KMS-11 (cell line): ENCODE results near the gene BACH1.

ENCODE experiments used
- H2AFZ ChIP-seq: fragments of 200-600 bp; sonication (generic); 2 replicates; pipeline ENCODE4 v1.6.1; 2016; ENCODE audit warnings: antibody characterized with exemption, mixed run types, low read depth
- H3K27ac ChIP-seq: fragments of 200-600 bp; sonication (generic); 2 replicates; pipeline ENCODE4 v1.6.1; 2016; ENCODE audit warnings: mild to moderate bottlenecking, mixed run types
- H3K27me3 ChIP-seq: fragments of 200-600 bp; sonication (generic); 2 replicates; pipeline ENCODE4 v1.6.1; 2017; ENCODE audit warnings: mild to moderate bottlenecking, low read depth, mixed run types, moderate library complexity; ENCODE audit not compliant: insufficient read depth
- H3K36me3 ChIP-seq: fragments of 200-600 bp; sonication (generic); 2 replicates; pipeline ENCODE4 v1.6.1; 2017; ENCODE audit warnings: mild to moderate bottlenecking, mixed run types; ENCODE audit not compliant: insufficient read depth
- H3K4me1 ChIP-seq: fragments of 200-600 bp; sonication (generic); 2 replicates; pipeline ENCODE4 v1.6.1; 2016; ENCODE audit warnings: mild to moderate bottlenecking, low read depth, mixed run types; ENCODE audit not compliant: poor library complexity, severe bottlenecking
- H3K4me2 ChIP-seq: fragments of 200-600 bp; sonication (generic); 2 replicates; pipeline ENCODE4 v1.7.0; 2016; ENCODE audit warnings: mild to moderate bottlenecking, mixed run types
- H3K4me3 ChIP-seq: fragments of 200-600 bp; sonication (generic); IDR thresholded peaks from 2 replicates; pipeline ENCODE4 v1.6.1; 2017; ENCODE audit warnings: low read depth, low read length, mixed read lengths; ENCODE audit not compliant: insufficient read depth
- H3K79me2 ChIP-seq: fragments of 200-600 bp; sonication (generic); 2 replicates; pipeline ENCODE4 v1.6.1; 2016; ENCODE audit warnings: low read depth, mixed run types; ENCODE audit not compliant: insufficient read depth
- H3K9ac ChIP-seq: fragments of 200-600 bp; sonication (generic); 2 replicates; pipeline ENCODE4 v1.6.1; 2016; ENCODE audit warnings: mild to moderate bottlenecking, mixed run types
- H4K20me1 ChIP-seq: fragments of 200-600 bp; sonication (generic); 2 replicates; pipeline ENCODE4 v1.6.1; 2016; ENCODE audit warnings: mild to moderate bottlenecking, mixed run types; ENCODE audit not compliant: insufficient read depth
- CTCF ChIP-seq: fragments of 200-600 bp; sonication (generic); conservative IDR thresholded peaks from 2 replicates; pipeline ENCODE4 v1.6.1; 2017; ENCODE audit warnings: low read depth, mild to moderate bottlenecking, antibody characterized with exemption, low read length, moderate library complexity, mixed read lengths

The BACH1 gene

GRCh38 chr21:29295066-29295650 is 3.6 kb upstream of the BACH1 start:
- no peaks in the 10 kb centered on the region for H4K20me1 ChIP-seq
- H3K36me3 ChIP-seq = no peaks in the 10 kb centered on the region
- H3K9ac ChIP-seq = no peak overlapping the region
- no peak overlapping the region for H2AFZ ChIP-seq
- no peaks in the 10 kb centered on the region for H3K27me3 ChIP-seq
- peaks cover 10% of the 10 kb centered on the region for H3K79me2 ChIP-seq
- H3K4me3 ChIP-seq = no peak overlapping the region
- peak overlapping the region; percentile 50; the same call in 1 of the 2 replicates for H3K27ac ChIP-seq
- peaks cover 52% of the 10 kb centered on the region for H3K4me1 ChIP-seq
- no peak for TF ChIP-seq CTCF
- peak overlapping the region; percentile 76 for H3K4me2 ChIP-seq

- H3K27me3 ChIP-seq = no peaks in the 10 kb centered on the region
- peak overlapping the region; percentile 9; the same call in 1 of the 2 replicates for H3K9ac ChIP-seq
- H3K4me1 ChIP-seq = peaks cover 64% of the 10 kb centered on the region
- H3K27ac ChIP-seq = peak overlapping the region; percentile 50
- peaks cover 23% of the 10 kb centered on the region for H3K79me2 ChIP-seq
- H3K4me3 ChIP-seq = no peak overlapping the region
- peaks cover 11% of the 10 kb centered on the region for H4K20me1 ChIP-seq
- no peak for TF ChIP-seq CTCF
- H2AFZ ChIP-seq = no peak overlapping the region
- H3K36me3 ChIP-seq = no peaks in the 10 kb centered on the region
- peak overlapping the region; percentile 76 for H3K4me2 ChIP-seq
Observed at GRCh38 chr21:29296446-29296845, 2.3 kb upstream of the BACH1 start.

- peak overlapping the region; percentile 55; the same call in 1 of the 2 replicates for H2AFZ ChIP-seq
- no peak overlapping the region for H3K4me3 ChIP-seq
- TF ChIP-seq CTCF = no peak
- peak overlapping the region; percentile 76 for H3K4me2 ChIP-seq
- H3K4me1 ChIP-seq = peaks cover 76% of the 10 kb centered on the region
- peak overlapping the region; percentile 84; the same call in 1 of the 2 replicates for H3K27ac ChIP-seq
- peak overlapping the region; percentile 86 for H3K9ac ChIP-seq
- no peaks in the 10 kb centered on the region for H3K36me3 ChIP-seq
- peaks cover 36% of the 10 kb centered on the region for H3K79me2 ChIP-seq
- no peaks in the 10 kb centered on the region for H3K27me3 ChIP-seq
- H4K20me1 ChIP-seq = peaks cover 22% of the 10 kb centered on the region
Observed at GRCh38 chr21:29297483-29298347, 1.0 kb upstream of the BACH1 start.

- peaks cover 79% of the 10 kb centered on the region for H3K4me1 ChIP-seq
- H3K79me2 ChIP-seq = peaks cover 52% of the 10 kb centered on the region
- H4K20me1 ChIP-seq = peaks cover 30% of the 10 kb centered on the region
- H2AFZ ChIP-seq = peak overlapping the region; percentile 20; the same call in 1 of the 2 replicates
- peak overlapping the region; percentile 86 for H3K9ac ChIP-seq
- peak overlapping the region; percentile 79 for H3K4me2 ChIP-seq
- H3K27ac ChIP-seq = peak overlapping the region; percentile 84
- no peak for TF ChIP-seq CTCF
- no peaks in the 10 kb centered on the region for H3K36me3 ChIP-seq
- no peaks in the 10 kb centered on the region for H3K27me3 ChIP-seq
- no peak overlapping the region for H3K4me3 ChIP-seq
Observed at GRCh38 chr21:29299046-29299915, 559 bp downstream of the BACH1 start.
